ENCODE data around the gene FBXO5. TPM values are rescaled to one million over a fixed set of nuclear protein-coding genes. Genes with fewer than 3 reads are reported as not detected.

The FBXO5 gene
- polyA plus RNA-seq, 1 experiment: 4.8 TPM

GRCh38 chr6:153015094-153015640, 32.3 kb upstream of the FBXO5 start:
- DNase-seq (ENCODE audit: low read depth): no peak
- CTCF ChIA-PET: no interaction called here

DNA sequence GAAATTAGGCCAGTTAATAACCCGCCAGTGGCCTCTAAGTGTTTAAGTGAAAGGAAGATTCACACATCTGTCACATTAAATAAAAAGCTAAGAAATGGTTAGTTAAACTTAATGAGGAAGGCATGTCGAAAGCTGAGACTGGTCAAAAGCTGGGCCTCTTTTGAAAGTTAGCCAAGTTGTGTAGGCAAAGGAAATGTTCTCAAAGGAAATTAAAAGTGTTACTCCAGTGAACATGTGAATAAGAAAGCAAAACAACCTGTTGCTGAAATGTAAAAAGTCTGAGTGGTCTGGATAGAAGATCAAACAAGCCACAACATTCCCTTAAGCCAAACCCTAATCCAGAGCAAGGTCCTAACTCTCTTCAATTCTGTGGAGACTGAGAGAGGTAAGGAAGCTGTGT, 30.6 kb upstream of the FBXO5 start:
- CTCF ChIA-PET: interaction anchor here (1.7 kb wide), 1 partner anchor 11 kb away, joined by 4 read pairs; no protein-coding TSS in a partner anchor
- no peak for DNase-seq (ENCODE audit: low read depth)
- POLR2A ChIA-PET: no interaction called here
- no peaks in the 10 kb centered on the region for H3K27me3 ChIP-seq (ENCODE audit: control insufficient read depth, insufficient read depth, low read length)
- TF ChIP-seq, protein P1, sequence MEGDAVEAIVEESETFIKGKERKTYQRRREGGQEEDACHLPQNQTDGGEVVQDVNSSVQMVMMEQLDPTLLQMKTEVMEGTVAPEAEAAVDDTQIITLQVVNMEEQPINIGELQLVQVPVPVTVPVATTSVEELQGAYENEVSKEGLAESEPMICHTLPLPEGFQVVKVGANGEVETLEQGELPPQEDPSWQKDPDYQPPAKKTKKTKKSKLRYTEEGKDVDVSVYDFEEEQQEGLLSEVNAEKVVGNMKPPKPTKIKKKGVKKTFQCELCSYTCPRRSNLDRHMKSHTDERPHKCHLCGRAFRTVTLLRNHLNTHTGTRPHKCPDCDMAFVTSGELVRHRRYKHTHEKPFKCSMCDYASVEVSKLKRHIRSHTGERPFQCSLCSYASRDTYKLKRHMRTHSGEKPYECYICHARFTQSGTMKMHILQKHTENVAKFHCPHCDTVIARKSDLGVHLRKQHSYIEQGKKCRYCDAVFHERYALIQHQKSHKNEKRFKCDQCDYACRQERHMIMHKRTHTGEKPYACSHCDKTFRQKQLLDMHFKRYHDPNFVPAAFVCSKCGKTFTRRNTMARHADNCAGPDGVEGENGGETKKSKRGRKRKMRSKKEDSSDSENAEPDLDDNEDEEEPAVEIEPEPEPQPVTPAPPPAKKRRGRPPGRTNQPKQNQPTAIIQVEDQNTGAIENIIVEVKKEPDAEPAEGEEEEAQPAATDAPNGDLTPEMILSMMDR (IDR thresholded peaks at IDR 0.05; ENCODE audit: insufficient read depth, low read depth, low read length): no peak
- H3K4me3 ChIP-seq (ENCODE audit: low read depth, low read length): no peak overlapping the region
- H3K36me3 ChIP-seq (ENCODE audit: control insufficient read depth, insufficient read depth, low read length): no peaks in the 10 kb centered on the region

More at GRCh38 chr6:153015094-153015640, 32.3 kb upstream of the FBXO5 start:
- TF ChIP-seq, protein P1 (IDR thresholded peaks at IDR 0.05; ENCODE audit: insufficient read depth, low read depth, low read length): no peak
- no peak overlapping the region for H3K4me3 ChIP-seq (ENCODE audit: low read depth, low read length)
- no peaks in the 10 kb centered on the region for H3K27me3 ChIP-seq (ENCODE audit: control insufficient read depth, insufficient read depth, low read length)
- no peaks in the 10 kb centered on the region for H3K36me3 ChIP-seq (ENCODE audit: control insufficient read depth, insufficient read depth, low read length)
- POLR2A ChIA-PET: interaction anchor here (0.6 kb wide), 1 partner anchor 1123 kb away, joined by 5 read pairs; no protein-coding TSS in a partner anchor

- Histone ChIP-seq H3K4me3 (ENCODE audit: low read depth, low read length) (no peak overlapping the region), H3K27me3 (ENCODE audit: control insufficient read depth, insufficient read depth, low read length) (no peaks in the 10 kb centered on the region), H3K36me3 (ENCODE audit: control insufficient read depth, insufficient read depth, low read length) (no peaks in the 10 kb centered on the region)
- POLR2A ChIA-PET: no interaction called here
- TF ChIP-seq, protein P1 (IDR thresholded peaks at IDR 0.05; ENCODE audit: insufficient read depth, low read depth, low read length): no peak
- CTCF ChIA-PET: interaction anchor here (1.7 kb wide), 1 partner anchor 12 kb away, joined by 4 read pairs; no protein-coding TSS in a partner anchor
- no peak for DNase-seq (ENCODE audit: low read depth)
Measured at GRCh38 chr6:153012856-153013255, 30.0 kb upstream of the FBXO5 start.

GRCh38 chr6:153003366-153003690, 20.5 kb upstream of the FBXO5 start:
- Histone ChIP-seq H3K4me3 (ENCODE audit: low read depth, low read length) (peak overlapping the region; percentile 62), H3K36me3 (ENCODE audit: control insufficient read depth, insufficient read depth, low read length) (no peaks in the 10 kb centered on the region), H3K27me3 (ENCODE audit: control insufficient read depth, insufficient read depth, low read length) (no peaks in the 10 kb centered on the region)
- ChIA-PET CTCF (no interaction called here), POLR2A (interaction anchor here (1.8 kb wide), 1 partner anchor 20 kb away, joined by 5 read pairs; the partner anchor contains the start of gene FBXO5)
- no peak for DNase-seq (ENCODE audit: low read depth)
- TF ChIP-seq, protein P1 (IDR thresholded peaks at IDR 0.05; ENCODE audit: insufficient read depth, low read depth, low read length): no peak

DNA sequence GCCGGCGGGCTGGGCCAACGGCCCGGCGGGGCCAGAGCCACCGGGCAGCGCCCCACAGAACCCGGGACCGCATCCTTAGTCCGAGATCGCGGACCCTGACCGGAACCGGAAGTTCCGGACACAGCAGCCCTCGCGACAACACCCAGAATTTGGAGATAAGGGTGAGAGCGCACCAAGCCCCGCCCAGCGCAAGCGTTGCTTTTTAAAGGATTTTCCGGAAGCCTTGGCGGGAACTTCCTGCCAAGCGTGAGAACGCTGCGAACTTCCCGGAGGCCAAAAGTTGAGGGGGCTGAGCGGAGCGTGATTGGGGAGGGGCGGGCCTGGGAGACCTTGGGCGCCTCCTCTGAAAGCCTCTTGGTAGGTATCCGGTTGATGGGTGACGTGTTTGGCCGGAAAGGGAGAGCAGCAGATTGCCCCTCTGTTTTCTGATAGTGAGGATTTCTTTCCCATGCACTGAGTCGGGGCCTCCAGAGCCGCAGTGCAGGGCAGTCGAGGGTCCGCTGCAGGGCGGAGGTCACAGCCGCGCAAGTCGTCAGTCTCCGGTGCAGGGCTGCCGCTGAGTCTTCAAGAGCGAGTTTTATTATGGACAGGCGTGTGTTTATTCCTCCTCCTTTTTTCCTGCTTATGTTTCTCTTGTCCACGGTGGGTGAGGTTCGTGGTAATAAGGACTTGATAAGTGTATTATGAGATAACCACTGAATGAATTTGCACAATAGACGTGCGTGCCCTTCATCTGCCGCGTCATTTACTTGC, 19.9 kb upstream of the FBXO5 start, which contains the start of gene MTRF1L:
Gene MTRF1L, minus strand, starts transcription at position 97 of the 753 bp plus-strand sequence. Its CDS starts 24 bp downstream, at position 73.
- H3K27me3 ChIP-seq (ENCODE audit: control insufficient read depth, insufficient read depth, low read length): no peaks in the 10 kb centered on the region
- POLR2A ChIA-PET: interaction anchor here (1.8 kb wide), 1 partner anchor 20 kb away, joined by 5 read pairs; the partner anchor contains the start of gene FBXO5
- no peaks in the 10 kb centered on the region for H3K36me3 ChIP-seq (ENCODE audit: control insufficient read depth, insufficient read depth, low read length)
- CTCF ChIA-PET: no interaction called here
- DNase-seq (ENCODE audit: low read depth): peak; percentile 78
- H3K4me3 ChIP-seq (ENCODE audit: low read depth, low read length): peak within 1 kb of the TSS; percentile 62
- TF ChIP-seq, protein P1 (IDR thresholded peaks at IDR 0.05; ENCODE audit: insufficient read depth, low read depth, low read length): no peak

Measured in BJ (cell line).